B cell (primary cell): ENCODE measurements around the gene ANKS1B. TPM values are rescaled to one million over a fixed set of nuclear protein-coding genes. Genes with fewer than 3 reads are reported as not detected.

ENCODE experiments used
- ATAC-seq: fragments of 200-7000 bp; cut with Tn5 transposase; one replicate; pipeline ENCODE4 v1.10.0; 2021; ENCODE audit warnings: low read depth, mild to moderate bottlenecking, moderate number of reproducible peaks, moderate library complexity
- CTCF ChIA-PET: fragments of 350-600 bp; sonication (Branson Sonifier 250); formaldehyde crosslinking; loops from one replicate; lab custom pipeline; 2021; ENCODE audit warnings: antibody characterized with exemption, inconsistent platforms; lab: Charles Lee
- POLR2A ChIA-PET: fragments of 350-600 bp; sonication (Branson Sonifier 250); formaldehyde crosslinking; loops from one replicate; lab custom pipeline; 2021; ENCODE audit warnings: antibody characterized with exemption; lab: Charles Lee
- DNase-seq: peaks from one replicate; pipeline ENCODE4 v3.0.0; 2013
- H2AFZ ChIP-seq: 2 replicates; pipeline ENCODE4 v1.6.1; 2012; ENCODE audit warnings: mild to moderate bottlenecking, low read depth, low read length; ENCODE audit not compliant: insufficient read depth, poor library complexity, severe bottlenecking
- H3K27ac ChIP-seq, 2 donors: 1 replicate in 1 of 2; 2 replicates in 1 of 2; pipeline ENCODE4 v1.5.1; 2012 to 2013; ENCODE audit warnings: low read length in 2 of 2, mild to moderate bottlenecking in 2 of 2, moderate library complexity in 1 of 2
- H3K27me3 ChIP-seq, 4 experiments: fragments of 200-600 bp in 1 of 4; sonication (generic) in 1 of 4; replicated peaks in 1 of 4; 1 replicate in 2 of 4; 2 replicates in 2 of 4; pipeline versions ENCODE4 v1.6.1 to v1.7.0; 2013 to 2016; ENCODE audit warnings: low read length in 3 of 4, mild to moderate bottlenecking in 2 of 4, mixed read lengths in 1 of 4, moderate library complexity in 1 of 4; ENCODE audit not compliant: insufficient read depth in 4 of 4, control insufficient read depth in 3 of 4; ENCODE audit errors: control extremely low read depth in 1 of 4
- H3K36me3 ChIP-seq, 2 experiments: replicated peaks in 1 of 2; 1 replicate in 1 of 2; 2 replicates in 1 of 2; pipeline versions ENCODE4 v1.6.1 to v1.7.1; 2013; ENCODE audit warnings: low read length in 1 of 2; ENCODE audit not compliant: insufficient read depth in 2 of 2, control insufficient read depth in 1 of 2; ENCODE audit errors: control extremely low read depth in 1 of 2, extremely low read depth in 1 of 2
- H3K4me1 ChIP-seq, 2 donors: fragments of 200-600 bp in 1 of 2; sonication (generic) in 1 of 2; 1 replicate in 1 of 2; 2 replicates in 1 of 2; pipeline versions ENCODE4 v1.5.1 to v1.6.1; 2013 to 2017; ENCODE audit warnings: low read length in 2 of 2; ENCODE audit not compliant: control insufficient read depth in 2 of 2, insufficient read depth in 2 of 2
- H3K4me2 ChIP-seq: replicated peaks from 2 replicates; pipeline ENCODE3; 2012; ENCODE audit warnings: mild to moderate bottlenecking, low read depth, low read length; ENCODE audit not compliant: poor library complexity, severe bottlenecking
- H3K4me3 ChIP-seq, 5 experiments: fragments of 200-600 bp in 1 of 5; sonication (generic) in 1 of 5; 1 replicate in 3 of 5; 2 replicates in 2 of 5; pipeline versions ENCODE4 v1.5.1 to v1.7.0; 2011 to 2016; ENCODE audit warnings: low read length in 4 of 5, mild to moderate bottlenecking in 4 of 5, low read depth in 2 of 5, control low read depth in 1 of 5, moderate library complexity in 1 of 5; ENCODE audit not compliant: insufficient read depth in 1 of 5; ENCODE audit errors: control extremely low read depth in 1 of 5, extremely low read depth in 1 of 5
- H3K79me2 ChIP-seq: fragments of 200-600 bp; sonication (generic); one replicate; pipeline ENCODE4 v1.6.0; 2016; ENCODE audit warnings: low read length; ENCODE audit not compliant: control insufficient read depth, insufficient read depth
- H3K9ac ChIP-seq: fragments of 200-600 bp; sonication (generic); 2 replicates; pipeline ENCODE4 v1.6.1; 2017; ENCODE audit warnings: mild to moderate bottlenecking, low read length, moderate library complexity
- H3K9me3 ChIP-seq, 3 donors: one replicate each; pipeline versions ENCODE4 v1.6.1 to v1.7.1; 2013; ENCODE audit warnings: low read length in 2 of 3; ENCODE audit not compliant: control insufficient read depth in 2 of 3, insufficient read depth in 1 of 3; ENCODE audit errors: control extremely low read depth in 1 of 3
- H4K20me1 ChIP-seq: 2 replicates; pipeline ENCODE4 v1.6.0; 2012; ENCODE audit warnings: mild to moderate bottlenecking, low read length; ENCODE audit not compliant: insufficient read depth, control insufficient read depth, poor library complexity, severe bottlenecking
- H3K27ac Mint-ChIP-seq: one replicate; pipeline ENCODE4 v1.8.0; 2021; ENCODE audit warnings: mixed read lengths
- H3K27me3 Mint-ChIP-seq: one replicate; pipeline ENCODE4 v1.8.0; 2021; ENCODE audit warnings: mixed read lengths
- H3K4me1 Mint-ChIP-seq: one replicate; pipeline ENCODE4 v1.8.0; 2021; ENCODE audit warnings: mixed read lengths
- H3K4me3 Mint-ChIP-seq: one replicate; pipeline ENCODE4 v1.8.0; 2021; ENCODE audit warnings: mixed read lengths
- H3K9me3 Mint-ChIP-seq: one replicate; pipeline ENCODE4 v1.8.0; 2022; ENCODE audit warnings: mixed read lengths; ENCODE audit not compliant: insufficient read depth
- EZH2 ChIP-seq: IDR thresholded peaks from 2 replicates; pipeline ENCODE4 v1.6.1; 2012; ENCODE audit warnings: borderline replicate concordance, low read depth, mild to moderate bottlenecking, moderate library complexity, low read length; ENCODE audit not compliant: insufficient read depth, poor library complexity, severe bottlenecking
- WGBS: methylation state at CpG from one replicate; pipeline ENCODE4 v1.1.5; 2013; ENCODE audit warnings: missing lambda C conversion rate; ENCODE audit not compliant: insufficient coverage; 5-methylcytosine and 5-hydroxymethylcytosine counted together
- intact Hi-C: fragments of 100-400 bp; cut with micrococcal nuclease; formaldehyde crosslinking; loops from one replicate; pipeline ENCODE4 v1.10.0; 2022
- polyA plus RNA-seq: library from polyadenylated mRNA; depleted of rRNA; stranded (reverse); fragments of >200 nt; gene quantifications from 2 replicates; pipeline ENCODE4 v1.2.3, GENCODE V29; 2012
- total RNA-seq, 2 donors: library from RNA; stranded (reverse); fragments of 120-200 nt in 1 of 2; gene quantifications; 1 replicate in 1 of 2; 2 replicates in 1 of 2; pipeline versions ENCODE4 v1.2.3 to v1.2.4, GENCODE V29; 2013 to 2022
- TF ChIP-seq, protein P1 (sequence below): fragments of 200-600 bp; IDR thresholded peaks from one replicate; pipeline ENCODE4 v1.8.0; 2022; ENCODE audit warnings: antibody characterized with exemption, mild to moderate bottlenecking

ANKS1B gene
- total and polyA plus RNA-seq, 2 donors (not counting 1 experiment from before 2014, with no cell fraction given): not detected

DNA sequence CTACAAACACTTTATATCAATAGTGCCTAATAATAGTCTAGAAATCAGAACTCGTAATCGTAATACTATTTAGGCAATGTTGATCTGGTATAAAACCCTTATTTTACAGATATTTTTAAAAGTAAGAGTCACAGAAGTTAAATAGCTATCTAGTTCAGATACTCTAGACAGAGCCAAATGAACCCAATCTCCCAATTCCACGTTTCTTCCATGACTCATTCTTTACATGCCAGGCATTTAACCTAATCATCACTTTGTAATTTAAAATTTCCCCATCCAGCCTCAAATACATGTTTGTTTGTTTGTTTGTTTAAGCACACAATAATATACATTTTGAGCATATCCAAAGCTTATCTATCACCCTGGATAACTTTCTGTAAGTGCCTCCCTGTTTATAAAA is 373.6 kb downstream of the ANKS1B start:
- H3K4me2 ChIP-seq: no peak overlapping the region
- POLR2A ChIA-PET: no interaction called here
- no peak for DNase-seq

GRCh38 chr12:99609455-99610181 is 375.1 kb downstream of the ANKS1B start:
- Histone ChIP-seq H3K9ac (no peak overlapping the region), H3K4me2 (no peak overlapping the region), H3K4me1 (no peaks in the 10 kb centered on the region), H3K27me3 (no peaks in the 10 kb centered on the region), H3K27ac (no peak overlapping the region), H3K4me3 (no peak overlapping the region), H2AFZ (no peak overlapping the region), H3K9me3 (no peaks in the 10 kb centered on the region), H3K79me2 (no peaks in the 10 kb centered on the region), H3K36me3 (no peaks in the 10 kb centered on the region), H4K20me1 (no peaks in the 10 kb centered on the region)
- no peak for TF ChIP-seq EZH2
- TF ChIP-seq, protein P1, sequence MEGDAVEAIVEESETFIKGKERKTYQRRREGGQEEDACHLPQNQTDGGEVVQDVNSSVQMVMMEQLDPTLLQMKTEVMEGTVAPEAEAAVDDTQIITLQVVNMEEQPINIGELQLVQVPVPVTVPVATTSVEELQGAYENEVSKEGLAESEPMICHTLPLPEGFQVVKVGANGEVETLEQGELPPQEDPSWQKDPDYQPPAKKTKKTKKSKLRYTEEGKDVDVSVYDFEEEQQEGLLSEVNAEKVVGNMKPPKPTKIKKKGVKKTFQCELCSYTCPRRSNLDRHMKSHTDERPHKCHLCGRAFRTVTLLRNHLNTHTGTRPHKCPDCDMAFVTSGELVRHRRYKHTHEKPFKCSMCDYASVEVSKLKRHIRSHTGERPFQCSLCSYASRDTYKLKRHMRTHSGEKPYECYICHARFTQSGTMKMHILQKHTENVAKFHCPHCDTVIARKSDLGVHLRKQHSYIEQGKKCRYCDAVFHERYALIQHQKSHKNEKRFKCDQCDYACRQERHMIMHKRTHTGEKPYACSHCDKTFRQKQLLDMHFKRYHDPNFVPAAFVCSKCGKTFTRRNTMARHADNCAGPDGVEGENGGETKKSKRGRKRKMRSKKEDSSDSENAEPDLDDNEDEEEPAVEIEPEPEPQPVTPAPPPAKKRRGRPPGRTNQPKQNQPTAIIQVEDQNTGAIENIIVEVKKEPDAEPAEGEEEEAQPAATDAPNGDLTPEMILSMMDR: no peak
- Mint-ChIP-seq H3K27me3 (no peaks in the 10 kb centered on the region), H3K4me3 (no peak overlapping the region), H3K4me1 (no peaks in the 10 kb centered on the region), H3K9me3 (no peaks in the 10 kb centered on the region), H3K27ac (no peak overlapping the region)
- ChIA-PET POLR2A (no interaction called here), CTCF (no interaction called here)
- 38% methylated on average over 3 of the region's 7 CpGs for WGBS
- DNase-seq (no peak), ATAC-seq (no peak)
- intact Hi-C loops: no loop called here

More for the DNA sequence above, 373.6 kb downstream of the ANKS1B start:
- no peaks in the 10 kb centered on the region for H3K27me3 ChIP-seq
- no peaks in the 10 kb centered on the region for H3K79me2 ChIP-seq
- no peaks in the 10 kb centered on the region for H4K20me1 ChIP-seq
- Mint-ChIP-seq H3K27ac (no peak overlapping the region), H3K27me3 (no peaks in the 10 kb centered on the region), H3K4me3 (no peak overlapping the region), H3K9me3 (no peaks in the 10 kb centered on the region), H3K4me1 (no peaks in the 10 kb centered on the region)
- TF ChIP-seq EZH2: no peak
- TF ChIP-seq, protein P1: no peak
- no peak overlapping the region for H3K9ac ChIP-seq
- H3K36me3 ChIP-seq: no peaks in the 10 kb centered on the region
- no peak overlapping the region for H3K4me3 ChIP-seq
- H3K9me3 ChIP-seq: no peaks in the 10 kb centered on the region
- no peak overlapping the region for H2AFZ ChIP-seq
- CTCF ChIA-PET: no interaction called here
- no peaks in the 10 kb centered on the region for H3K4me1 ChIP-seq
- no peak overlapping the region for H3K27ac ChIP-seq
- 20% methylated on average over 1 of the region's 3 CpGs for WGBS
- intact Hi-C loops: no loop called here
- no peak for ATAC-seq
